Parathyroid adenoma (tissue), 2 donors: Measurements from ENCODE around the gene RPS3.

Experiments used
- H2AFZ ChIP-seq: fragments of 300-600 bp; sonication (generic); one replicate; pipeline ENCODE4 v1.7.0; 2017; ENCODE audit warnings: antibody characterized with exemption, mild to moderate bottlenecking
- H3K27ac ChIP-seq: fragments of 300-600 bp; sonication (generic); one replicate; pipeline ENCODE4 v1.7.0; 2017
- H3K27me3 ChIP-seq: fragments of 300-600 bp; sonication (generic); one replicate; pipeline ENCODE4 v1.7.0; 2017; ENCODE audit warnings: low read length; ENCODE audit not compliant: control insufficient read depth, insufficient read depth
- H3K36me3 ChIP-seq: fragments of 300-600 bp; sonication (generic); one replicate; pipeline ENCODE4 v1.7.0; 2017; ENCODE audit warnings: low read length; ENCODE audit not compliant: control insufficient read depth, insufficient read depth
- H3K4me1 ChIP-seq: fragments of 300-600 bp; sonication (generic); one replicate; pipeline ENCODE4 v1.7.0; 2017; ENCODE audit warnings: control low read depth
- H3K4me2 ChIP-seq: fragments of 300-600 bp; sonication (generic); one replicate; pipeline ENCODE4 v1.7.0; 2017; ENCODE audit warnings: low read length
- H3K4me3 ChIP-seq: fragments of 300-600 bp; sonication (generic); one replicate; pipeline ENCODE4 v1.7.0; 2017; ENCODE audit warnings: low read depth, low read length
- H3K79me2 ChIP-seq: fragments of 300-600 bp; sonication (generic); one replicate; pipeline ENCODE4 v1.7.0; 2017; ENCODE audit warnings: control low read depth
- H3K9ac ChIP-seq: fragments of 300-600 bp; sonication (generic); one replicate; pipeline ENCODE4 v1.7.0; 2017; ENCODE audit warnings: mild to moderate bottlenecking
- H3K9me3 ChIP-seq: fragments of 300-600 bp; sonication (generic); one replicate; pipeline ENCODE4 v1.7.0; 2017; ENCODE audit warnings: low read length; ENCODE audit not compliant: control insufficient read depth
- CTCF ChIP-seq: fragments of 300-600 bp; sonication (generic); IDR thresholded peaks from one replicate; pipeline ENCODE4 v1.7.0; 2017; ENCODE audit warnings: antibody characterized with exemption, mild to moderate bottlenecking
- donor health status: primary hyperparathyroidism.

Gene RPS3

GRCh38 chr11:75429902-75430713 is 30.8 kb downstream of the RPS3 start:
- Histone ChIP-seq H3K9me3 (no peaks in the 10 kb centered on the region), H3K79me2 (no peaks in the 10 kb centered on the region), H3K4me3 (peak overlapping the region; percentile 27), H3K27me3 (no peaks in the 10 kb centered on the region), H3K4me2 (peak overlapping the region; percentile 59), H2AFZ (peak overlapping the region; percentile 58), H3K4me1 (no peaks in the 10 kb centered on the region), H3K27ac (no peak overlapping the region), H3K36me3 (no peaks in the 10 kb centered on the region), H3K9ac (no peak overlapping the region)
- no peak for TF ChIP-seq CTCF

GRCh38 chr11:75430714-75431532 is 31.6 kb downstream of the RPS3 start:
- Histone ChIP-seq H3K4me1 (no peaks in the 10 kb centered on the region), H3K79me2 (no peaks in the 10 kb centered on the region), H3K36me3 (no peaks in the 10 kb centered on the region), H3K4me2 (peak overlapping the region; percentile 59), H2AFZ (peak overlapping the region; percentile 58), H3K9ac (no peak overlapping the region), H3K9me3 (no peaks in the 10 kb centered on the region), H3K27ac (no peak overlapping the region), H3K4me3 (peak overlapping the region; percentile 27), H3K27me3 (no peaks in the 10 kb centered on the region)
- TF ChIP-seq CTCF: no peak

- Histone ChIP-seq H3K9me3 (no peaks in the 10 kb centered on the region), H3K4me1 (no peaks in the 10 kb centered on the region), H3K27me3 (no peaks in the 10 kb centered on the region), H3K9ac (no peak overlapping the region), H3K79me2 (no peaks in the 10 kb centered on the region), H2AFZ (no peak overlapping the region), H3K4me3 (no peak overlapping the region), H3K36me3 (no peaks in the 10 kb centered on the region), H3K27ac (no peak overlapping the region), H3K4me2 (no peak overlapping the region)
- no peak for TF ChIP-seq CTCF
Observed at GRCh38 chr11:75431533-75432525, 32.5 kb downstream of the RPS3 start.

GRCh38 chr11:75432911-75433321 is 33.6 kb downstream of the RPS3 start, which contains the start of gene KLHL35:
KLHL35 (minus strand) TSS chr11:75433203; CDS start chr11:75430629, 2,574 bp downstream.
- H3K27me3 ChIP-seq: no peaks in the 10 kb centered on the region
- H3K4me2 ChIP-seq: no peak within 1 kb of the TSS
- no peaks in the 10 kb centered on the region for H3K36me3 ChIP-seq
- H3K79me2 ChIP-seq: no peaks in the 10 kb centered on the region
- no peak within 1 kb of the TSS for H2AFZ ChIP-seq
- no peaks in the 10 kb centered on the region for H3K4me1 ChIP-seq
- H3K9ac ChIP-seq: no peak within 1 kb of the TSS
- no peak within 1 kb of the TSS for H3K4me3 ChIP-seq
- TF ChIP-seq CTCF: no peak
- no peaks in the 10 kb centered on the region for H3K9me3 ChIP-seq
- H3K27ac ChIP-seq: no peak within 1 kb of the TSS
